Chondrocyte (in vitro differentiated cells): ENCODE results near the gene GALNT9. TPM values are rescaled to one million over a fixed set of nuclear protein-coding genes. Genes with fewer than 3 reads are reported as not detected.
A peak's percentile ranks its signal among the peaks of the same experiment; 100 is the strongest.

Experiments used
- DNase-seq: peaks from one replicate; pipeline ENCODE4 v3.0.0; 2021; ENCODE audit warnings: mixed read lengths, low spot score
- H3K27ac Mint-ChIP-seq: one replicate; pipeline ENCODE4 v1.8.0; 2021; ENCODE audit warnings: mild to moderate bottlenecking, moderate library complexity, mixed read lengths; ENCODE audit not compliant: unreplicated experiment
- H3K27me3 Mint-ChIP-seq: 2 replicates; pipeline ENCODE4 v1.8.0; 2021; ENCODE audit warnings: low read depth, mixed read lengths
- H3K36me3 Mint-ChIP-seq: 2 replicates; pipeline ENCODE4 v1.8.0; 2021; ENCODE audit warnings: low read depth, mixed read lengths
- H3K4me1 Mint-ChIP-seq: 2 replicates; pipeline ENCODE4 v1.8.0; 2021; ENCODE audit warnings: low read depth, mild to moderate bottlenecking, mixed read lengths
- H3K4me3 Mint-ChIP-seq: one replicate; pipeline ENCODE4 v1.8.0; 2021; ENCODE audit warnings: mild to moderate bottlenecking, moderate library complexity, mixed read lengths; ENCODE audit not compliant: unreplicated experiment
- H3K9me3 Mint-ChIP-seq: 2 replicates; pipeline ENCODE4 v1.8.0; 2021; ENCODE audit warnings: low read depth, mixed read lengths
- total RNA-seq: library from RNA; stranded (reverse); gene quantifications from 3 replicates; pipeline ENCODE4 v1.2.1, GENCODE V29; 2021
- TF ChIP-seq, protein P1 (sequence below): fragments of 200-600 bp; sonication (generic); IDR thresholded peaks from 2 replicates; pipeline ENCODE4 v1.5.0; 2021; ENCODE audit warnings: antibody characterized with exemption, mild to moderate bottlenecking, moderate library complexity

The GALNT9 gene
- total RNA-seq, 1 donor from 2014 or later, result not detected

DNA sequence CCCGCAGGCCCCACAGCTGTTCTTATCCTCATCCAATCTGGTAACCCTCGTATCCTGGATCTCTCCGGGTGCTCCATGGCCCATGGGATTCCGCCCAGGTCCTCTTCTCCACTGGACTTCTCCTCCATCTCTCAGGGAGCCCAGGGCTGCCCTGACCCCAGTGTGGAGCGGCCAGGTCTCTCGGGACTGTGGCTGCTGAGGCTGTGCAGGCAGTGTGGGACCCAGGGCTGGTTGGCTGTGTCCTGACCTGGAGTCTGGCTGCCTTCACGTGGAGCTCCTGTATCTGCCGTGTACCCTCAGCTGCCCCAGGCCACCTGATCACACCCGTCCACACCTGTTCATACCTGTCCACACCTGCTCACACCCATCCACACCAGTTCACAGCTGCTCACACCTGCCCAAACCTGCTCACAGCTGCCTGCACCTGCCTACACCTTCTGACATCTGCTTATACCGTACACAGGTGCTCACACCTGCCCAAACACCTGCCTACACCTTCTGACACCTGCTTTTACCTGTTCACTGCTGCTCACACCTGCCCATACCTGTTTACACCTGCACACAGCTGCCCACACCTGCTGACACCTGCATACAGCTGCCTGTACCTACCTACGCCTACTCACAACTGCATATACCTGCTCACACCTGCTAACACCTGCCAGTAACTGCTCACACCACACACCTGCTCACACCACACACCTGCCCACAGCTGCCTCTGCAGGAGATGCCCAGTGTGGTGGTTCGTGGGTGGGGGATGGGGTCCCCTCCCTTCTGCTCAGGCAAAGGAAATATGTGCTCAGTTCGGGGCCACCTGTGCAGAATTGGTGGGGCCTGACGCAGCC lies 92.2 kb downstream of the GALNT9 start:
- TF ChIP-seq, protein P1, sequence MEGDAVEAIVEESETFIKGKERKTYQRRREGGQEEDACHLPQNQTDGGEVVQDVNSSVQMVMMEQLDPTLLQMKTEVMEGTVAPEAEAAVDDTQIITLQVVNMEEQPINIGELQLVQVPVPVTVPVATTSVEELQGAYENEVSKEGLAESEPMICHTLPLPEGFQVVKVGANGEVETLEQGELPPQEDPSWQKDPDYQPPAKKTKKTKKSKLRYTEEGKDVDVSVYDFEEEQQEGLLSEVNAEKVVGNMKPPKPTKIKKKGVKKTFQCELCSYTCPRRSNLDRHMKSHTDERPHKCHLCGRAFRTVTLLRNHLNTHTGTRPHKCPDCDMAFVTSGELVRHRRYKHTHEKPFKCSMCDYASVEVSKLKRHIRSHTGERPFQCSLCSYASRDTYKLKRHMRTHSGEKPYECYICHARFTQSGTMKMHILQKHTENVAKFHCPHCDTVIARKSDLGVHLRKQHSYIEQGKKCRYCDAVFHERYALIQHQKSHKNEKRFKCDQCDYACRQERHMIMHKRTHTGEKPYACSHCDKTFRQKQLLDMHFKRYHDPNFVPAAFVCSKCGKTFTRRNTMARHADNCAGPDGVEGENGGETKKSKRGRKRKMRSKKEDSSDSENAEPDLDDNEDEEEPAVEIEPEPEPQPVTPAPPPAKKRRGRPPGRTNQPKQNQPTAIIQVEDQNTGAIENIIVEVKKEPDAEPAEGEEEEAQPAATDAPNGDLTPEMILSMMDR, result no peak
- H3K4me1 Mint-ChIP-seq, result no peaks in the 10 kb centered on the region
- DNase-seq, result peak; percentile 84
- peaks cover 22% of the 10 kb centered on the region for H3K27me3 Mint-ChIP-seq
- H3K9me3 Mint-ChIP-seq, result no peaks in the 10 kb centered on the region
- H3K36me3 Mint-ChIP-seq, result no peaks in the 10 kb centered on the region
- no peak overlapping the region for H3K4me3 Mint-ChIP-seq
- H3K27ac Mint-ChIP-seq, result no peak overlapping the region

DNA sequence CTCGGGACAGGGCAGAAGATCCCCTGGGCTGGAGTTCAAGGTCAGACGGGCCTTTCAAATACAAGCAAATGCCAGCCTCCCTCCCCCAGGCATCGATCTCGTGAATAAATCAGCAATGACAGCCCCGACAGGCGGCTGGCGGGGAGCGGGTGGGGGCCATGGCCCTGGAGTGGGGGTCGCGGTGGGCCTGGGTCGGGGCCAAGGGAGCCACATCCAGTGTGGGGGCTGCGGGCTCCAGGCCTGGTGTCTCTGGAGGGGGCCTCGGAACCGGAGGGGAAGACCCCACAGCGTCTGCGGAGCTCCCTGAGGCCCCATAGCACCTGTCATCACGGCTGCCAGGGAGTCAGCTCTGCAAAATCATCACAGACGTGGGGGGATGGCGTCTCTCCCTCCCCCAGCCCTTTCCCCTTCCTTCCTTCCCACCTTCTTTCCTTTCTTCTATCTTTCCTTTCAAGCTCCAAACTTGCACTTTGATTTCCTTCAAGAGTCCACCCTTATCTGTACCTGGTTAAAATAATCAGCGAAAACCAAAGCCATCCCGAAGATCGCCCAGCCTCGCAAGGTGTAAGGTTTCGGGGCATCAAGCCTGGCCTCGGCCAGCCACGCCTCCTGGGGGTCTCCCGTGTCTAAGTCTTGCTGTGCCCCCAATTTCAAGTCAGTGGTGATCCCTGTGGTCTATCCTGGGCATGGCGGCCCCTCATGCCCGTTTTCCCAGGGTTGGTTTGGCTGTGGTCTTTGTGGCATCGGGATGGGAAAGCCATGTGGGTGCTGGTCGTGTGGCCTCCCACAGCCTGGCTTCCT lies 93.1 kb downstream of the GALNT9 start:
- H3K36me3 Mint-ChIP-seq, result no peaks in the 10 kb centered on the region
- peak; percentile 75 for DNase-seq
- peaks cover 22% of the 10 kb centered on the region for H3K27me3 Mint-ChIP-seq
- no peaks in the 10 kb centered on the region for H3K9me3 Mint-ChIP-seq
- TF ChIP-seq, protein P1, result no peak
- H3K27ac Mint-ChIP-seq, result no peak overlapping the region
- H3K4me3 Mint-ChIP-seq, result no peak overlapping the region
- H3K4me1 Mint-ChIP-seq, result no peaks in the 10 kb centered on the region

DNA sequence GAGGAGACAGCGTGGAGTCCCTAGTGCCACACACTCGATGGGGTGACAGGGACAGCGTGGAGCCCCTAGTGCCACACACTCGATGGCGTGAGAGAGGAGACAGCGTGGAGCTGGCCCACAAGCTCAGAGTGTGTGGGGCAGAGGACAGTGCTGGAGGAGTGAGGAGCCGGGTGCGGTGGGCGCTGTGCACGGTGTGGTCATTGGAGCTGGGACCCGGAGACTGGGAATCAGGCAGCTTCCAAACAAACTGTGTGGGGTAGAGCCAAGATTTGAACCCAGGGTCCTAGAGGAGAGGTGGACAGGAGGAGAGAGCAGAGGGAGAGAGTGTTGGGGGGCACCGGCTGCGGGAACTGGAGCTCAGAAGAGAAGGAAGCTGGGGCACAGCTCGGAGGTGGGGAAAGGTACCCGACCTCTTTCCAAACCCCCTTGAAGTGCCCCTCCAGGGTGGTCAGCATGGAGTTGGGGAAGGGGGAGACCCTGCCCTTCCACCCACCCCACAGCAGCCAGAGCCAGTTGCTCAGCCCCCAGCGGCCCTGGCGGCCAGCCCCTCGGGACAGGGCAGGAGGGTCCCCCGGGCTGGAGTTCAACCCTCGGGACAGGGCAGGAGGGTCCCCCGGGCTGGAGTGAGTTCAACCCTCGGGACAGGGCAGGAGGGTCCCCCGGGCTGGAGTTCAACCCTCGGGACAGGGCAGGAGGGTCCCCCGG lies 94.1 kb downstream of the GALNT9 start:
- Mint-ChIP-seq H3K4me3 (no peak overlapping the region), H3K9me3 (no peaks in the 10 kb centered on the region), H3K27ac (no peak overlapping the region), H3K27me3 (peaks cover 22% of the 10 kb centered on the region), H3K4me1 (no peaks in the 10 kb centered on the region), H3K36me3 (no peaks in the 10 kb centered on the region)
- DNase-seq, result peak; percentile 72
- TF ChIP-seq, protein P1, result no peak

DNA sequence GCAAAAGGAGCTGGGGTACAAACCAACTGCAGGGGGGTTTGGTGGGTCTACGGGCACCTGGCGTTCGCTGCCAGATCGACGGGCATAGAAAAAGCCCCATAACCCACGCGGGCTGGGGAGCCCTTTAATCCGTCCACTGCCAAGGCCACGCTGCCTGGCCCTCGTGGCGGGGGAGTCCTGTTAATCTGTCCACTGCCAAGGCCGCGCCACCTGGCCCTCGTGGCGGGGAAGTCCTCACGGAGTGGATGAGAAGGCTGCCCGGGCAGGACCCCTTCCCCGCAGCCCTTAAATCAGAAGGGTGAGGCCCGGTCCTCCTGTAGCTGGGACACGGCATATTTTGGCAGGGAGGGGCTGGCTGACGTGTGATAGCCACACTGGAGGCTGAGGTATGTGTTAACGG lies 99.0 kb downstream of the GALNT9 start:
- peak; percentile 61 for DNase-seq
- H3K27me3 Mint-ChIP-seq, result peaks cover 27% of the 10 kb centered on the region
- no peak overlapping the region for H3K4me3 Mint-ChIP-seq
- no peaks in the 10 kb centered on the region for H3K4me1 Mint-ChIP-seq
- TF ChIP-seq, protein P1, result no peak
- H3K9me3 Mint-ChIP-seq, result no peaks in the 10 kb centered on the region
- H3K27ac Mint-ChIP-seq, result no peak overlapping the region
- no peaks in the 10 kb centered on the region for H3K36me3 Mint-ChIP-seq

DNA sequence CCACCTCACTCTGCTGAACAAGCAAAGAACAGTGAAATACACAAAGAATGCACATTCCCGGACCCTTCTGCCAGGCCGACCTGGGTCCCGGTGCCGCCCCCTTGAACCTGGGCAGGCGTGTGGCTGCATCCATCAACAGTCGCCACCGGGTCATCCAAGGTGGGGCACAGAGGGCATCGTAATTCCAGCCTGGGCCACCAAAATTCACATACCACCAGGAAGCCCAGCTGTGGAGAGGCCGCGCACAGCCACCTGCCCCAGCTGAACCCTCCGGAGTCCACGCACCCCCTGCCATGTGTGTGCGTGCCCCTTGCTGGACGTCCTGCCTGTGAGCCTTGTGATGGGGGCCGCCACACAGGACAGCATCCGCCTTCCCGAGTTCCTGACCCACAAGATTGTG lies 99.5 kb downstream of the GALNT9 start:
- TF ChIP-seq, protein P1, result no peak

More for the DNA sequence above, 99.5 kb downstream of the GALNT9 start:
- Mint-ChIP-seq H3K27me3 (peaks cover 22% of the 10 kb centered on the region), H3K9me3 (no peaks in the 10 kb centered on the region), H3K27ac (no peak overlapping the region), H3K4me3 (no peak overlapping the region), H3K36me3 (no peaks in the 10 kb centered on the region), H3K4me1 (no peaks in the 10 kb centered on the region)
- peak; percentile 64 for DNase-seq
